Measurements from ENCODE around the gene OR12D1.
A peak's percentile ranks its signal among the peaks of the same experiment; 100 is the strongest.

OR12D1 gene

GRCh38 chr6:29399525-29399924 lies 15.2 kb upstream of the OR12D1 start:
- Histone ChIP-seq H3K4me1 (ENCODE audit: low read length) (no peaks in the 10 kb centered on the region), H2AFZ (ENCODE audit: low read length) (0 out of 2 replicates have a peak overlapping the region, but pooled peaks have one; percentile 16), H3K9me2 (replicated peaks; ENCODE audit: insufficient read depth, low read length) (no peaks in the 10 kb centered on the region), H3K79me2 (ENCODE audit: low read length) (no peaks in the 10 kb centered on the region), H3K36me3 (replicated peaks; ENCODE audit: insufficient read depth, low read length) (no peaks in the 10 kb centered on the region), H3K27me3 (replicated peaks; ENCODE audit: insufficient read depth, low read length) (no peaks in the 10 kb centered on the region), H3F3A (ENCODE audit: insufficient read depth, low read length) (no peaks in the 10 kb centered on the region), H3K4me3 (ENCODE audit: low read length) (no peak overlapping the region), H3K27ac (ENCODE audit: low read length) (no peak overlapping the region), H3K4me2 (ENCODE audit: low read depth, low read length) (peak overlapping the region; percentile 8; the same call in 1 of the 2 replicates), H4K20me1 (ENCODE audit: insufficient read depth, low read length) (no peaks in the 10 kb centered on the region), H3K9ac (ENCODE audit: low read length) (no peak overlapping the region), H3K9me3 (replicated peaks; ENCODE audit: insufficient read depth, low read length) (no peaks in the 10 kb centered on the region)
- no peak for DNase-seq
- no peak for TF ChIP-seq EZH2phosphoT487 (IDR thresholded peaks at IDR 0.05; ENCODE audit: low read length)
- no peak for TF ChIP-seq EZH2 (optimal IDR thresholded peaks at IDR 0.05; ENCODE audit: low read depth, low read length)
- TF ChIP-seq CTCF (IDR thresholded peaks at IDR 0.05; ENCODE audit: low read length), result no peak

GRCh38 chr6:29403801-29404200 lies 10.9 kb upstream of the OR12D1 start:
- H3K4me3 ChIP-seq (ENCODE audit: low read length), result no peak overlapping the region
- H2AFZ ChIP-seq (ENCODE audit: low read length), result no peak overlapping the region
- H3K36me3 ChIP-seq (replicated peaks; ENCODE audit: insufficient read depth, low read length), result no peaks in the 10 kb centered on the region
- H3F3A ChIP-seq (ENCODE audit: insufficient read depth, low read length), result no peaks in the 10 kb centered on the region
- no peaks in the 10 kb centered on the region for H3K4me1 ChIP-seq (ENCODE audit: low read length)
- H3K9me2 ChIP-seq (replicated peaks; ENCODE audit: insufficient read depth, low read length), result no peaks in the 10 kb centered on the region
- H3K79me2 ChIP-seq (ENCODE audit: low read length), result no peaks in the 10 kb centered on the region
- no peak for DNase-seq
- H3K9me3 ChIP-seq (replicated peaks; ENCODE audit: insufficient read depth, low read length), result no peaks in the 10 kb centered on the region
- TF ChIP-seq EZH2 (optimal IDR thresholded peaks at IDR 0.05; ENCODE audit: low read depth, low read length), result no peak
- TF ChIP-seq CTCF (IDR thresholded peaks at IDR 0.05; ENCODE audit: low read length), result no peak
- TF ChIP-seq EZH2phosphoT487 (IDR thresholded peaks at IDR 0.05; ENCODE audit: low read length), result no peak
- no peak overlapping the region for H3K4me2 ChIP-seq (ENCODE audit: low read depth, low read length)
- H3K9ac ChIP-seq (ENCODE audit: low read length), result no peak overlapping the region
- H4K20me1 ChIP-seq (ENCODE audit: insufficient read depth, low read length), result no peaks in the 10 kb centered on the region
- H3K27ac ChIP-seq (ENCODE audit: low read length), result no peak overlapping the region
- H3K27me3 ChIP-seq (replicated peaks; ENCODE audit: insufficient read depth, low read length), result no peaks in the 10 kb centered on the region

GRCh38 chr6:29419516-29419915 lies 4.8 kb downstream of the OR12D1 start:
- Histone ChIP-seq H3K4me1 (ENCODE audit: low read length) (no peaks in the 10 kb centered on the region), H3K9me3 (replicated peaks; ENCODE audit: insufficient read depth, low read length) (no peaks in the 10 kb centered on the region), H3K79me2 (ENCODE audit: low read length) (no peaks in the 10 kb centered on the region), H3K9me2 (replicated peaks; ENCODE audit: insufficient read depth, low read length) (no peaks in the 10 kb centered on the region), H3K4me2 (ENCODE audit: low read depth, low read length) (no peak overlapping the region), H3K27ac (ENCODE audit: low read length) (no peak overlapping the region), H4K20me1 (ENCODE audit: insufficient read depth, low read length) (no peaks in the 10 kb centered on the region), H3K27me3 (replicated peaks; ENCODE audit: insufficient read depth, low read length) (no peaks in the 10 kb centered on the region), H2AFZ (ENCODE audit: low read length) (no peak overlapping the region), H3K36me3 (replicated peaks; ENCODE audit: insufficient read depth, low read length) (no peaks in the 10 kb centered on the region), H3F3A (ENCODE audit: insufficient read depth, low read length) (no peaks in the 10 kb centered on the region), H3K9ac (ENCODE audit: low read length) (no peak overlapping the region), H3K4me3 (ENCODE audit: low read length) (no peak overlapping the region)
- DNase-seq, result no peak
- TF ChIP-seq EZH2phosphoT487 (IDR thresholded peaks at IDR 0.05; ENCODE audit: low read length) (no peak), CTCF (IDR thresholded peaks at IDR 0.05; ENCODE audit: low read length) (no peak), EZH2 (optimal IDR thresholded peaks at IDR 0.05; ENCODE audit: low read depth, low read length) (no peak)
